KMS-11 (cell line): Measurements from ENCODE around the gene GNAT3.

Source experiments
- H2AFZ ChIP-seq: fragments of 200-600 bp; sonication (generic); 2 replicates; pipeline ENCODE4 v1.6.1; 2016; ENCODE audit warnings: antibody characterized with exemption, mixed run types, low read depth
- H3K27ac ChIP-seq: fragments of 200-600 bp; sonication (generic); 2 replicates; pipeline ENCODE4 v1.6.1; 2016; ENCODE audit warnings: mild to moderate bottlenecking, mixed run types
- H3K27me3 ChIP-seq: fragments of 200-600 bp; sonication (generic); 2 replicates; pipeline ENCODE4 v1.6.1; 2017; ENCODE audit warnings: mild to moderate bottlenecking, low read depth, mixed run types, moderate library complexity; ENCODE audit not compliant: insufficient read depth
- H3K36me3 ChIP-seq: fragments of 200-600 bp; sonication (generic); 2 replicates; pipeline ENCODE4 v1.6.1; 2017; ENCODE audit warnings: mild to moderate bottlenecking, mixed run types; ENCODE audit not compliant: insufficient read depth
- H3K4me1 ChIP-seq: fragments of 200-600 bp; sonication (generic); 2 replicates; pipeline ENCODE4 v1.6.1; 2016; ENCODE audit warnings: mild to moderate bottlenecking, low read depth, mixed run types; ENCODE audit not compliant: poor library complexity, severe bottlenecking
- H3K4me2 ChIP-seq: fragments of 200-600 bp; sonication (generic); 2 replicates; pipeline ENCODE4 v1.7.0; 2016; ENCODE audit warnings: mild to moderate bottlenecking, mixed run types
- H3K4me3 ChIP-seq: fragments of 200-600 bp; sonication (generic); IDR thresholded peaks from 2 replicates; pipeline ENCODE4 v1.6.1; 2017; ENCODE audit warnings: low read depth, low read length, mixed read lengths; ENCODE audit not compliant: insufficient read depth
- H3K79me2 ChIP-seq: fragments of 200-600 bp; sonication (generic); 2 replicates; pipeline ENCODE4 v1.6.1; 2016; ENCODE audit warnings: low read depth, mixed run types; ENCODE audit not compliant: insufficient read depth
- H3K9ac ChIP-seq: fragments of 200-600 bp; sonication (generic); 2 replicates; pipeline ENCODE4 v1.6.1; 2016; ENCODE audit warnings: mild to moderate bottlenecking, mixed run types
- H4K20me1 ChIP-seq: fragments of 200-600 bp; sonication (generic); 2 replicates; pipeline ENCODE4 v1.6.1; 2016; ENCODE audit warnings: mild to moderate bottlenecking, mixed run types; ENCODE audit not compliant: insufficient read depth
- CTCF ChIP-seq: fragments of 200-600 bp; sonication (generic); conservative IDR thresholded peaks from 2 replicates; pipeline ENCODE4 v1.6.1; 2017; ENCODE audit warnings: low read depth, mild to moderate bottlenecking, antibody characterized with exemption, low read length, moderate library complexity, mixed read lengths

GNAT3 gene

GRCh38 chr7:80488406-80488805 lies 23.5 kb downstream of the GNAT3 start:
- H3K9ac ChIP-seq: no peak overlapping the region
- TF ChIP-seq CTCF: no peak
- H3K4me1 ChIP-seq: no peaks in the 10 kb centered on the region
- no peak overlapping the region for H2AFZ ChIP-seq
- H3K36me3 ChIP-seq: no peaks in the 10 kb centered on the region
- H3K79me2 ChIP-seq: no peaks in the 10 kb centered on the region
- H3K27me3 ChIP-seq: no peaks in the 10 kb centered on the region
- no peak overlapping the region for H3K27ac ChIP-seq
- H3K4me2 ChIP-seq: no peak overlapping the region
- H3K4me3 ChIP-seq: no peak overlapping the region
- no peaks in the 10 kb centered on the region for H4K20me1 ChIP-seq

GRCh38 chr7:80485721-80486120 lies 26.1 kb downstream of the GNAT3 start:
- Histone ChIP-seq H3K27me3 (no peaks in the 10 kb centered on the region), H3K79me2 (no peaks in the 10 kb centered on the region), H2AFZ (no peak overlapping the region), H3K4me2 (no peak overlapping the region), H3K4me1 (no peaks in the 10 kb centered on the region), H3K27ac (no peak overlapping the region), H3K36me3 (no peaks in the 10 kb centered on the region), H4K20me1 (no peaks in the 10 kb centered on the region), H3K4me3 (no peak overlapping the region), H3K9ac (no peak overlapping the region)
- TF ChIP-seq CTCF: no peak

- Histone ChIP-seq H3K4me2 (no peak overlapping the region), H4K20me1 (no peaks in the 10 kb centered on the region), H3K4me1 (no peaks in the 10 kb centered on the region), H3K9ac (no peak overlapping the region), H3K4me3 (no peak overlapping the region), H2AFZ (no peak overlapping the region), H3K36me3 (no peaks in the 10 kb centered on the region), H3K79me2 (no peaks in the 10 kb centered on the region), H3K27me3 (no peaks in the 10 kb centered on the region), H3K27ac (no peak overlapping the region)
- TF ChIP-seq CTCF: no peak
These were observed 28.9 kb downstream of the GNAT3 start for GRCh38 chr7:80482950-80483349.

- TF ChIP-seq CTCF: no peak
- Histone ChIP-seq H3K4me1 (no peaks in the 10 kb centered on the region), H3K27ac (no peak overlapping the region), H3K36me3 (no peaks in the 10 kb centered on the region), H2AFZ (no peak overlapping the region), H4K20me1 (no peaks in the 10 kb centered on the region), H3K79me2 (no peaks in the 10 kb centered on the region), H3K9ac (no peak overlapping the region), H3K27me3 (no peaks in the 10 kb centered on the region), H3K4me2 (no peak overlapping the region), H3K4me3 (no peak overlapping the region)
These were observed 30.5 kb downstream of the GNAT3 start for GRCh38 chr7:80481196-80481884.
